LNCAP (cell line): ENCODE results near the gene TNIP3.

Experiments used
- CTCF ChIP-seq: fragments of 450-650 bp; IDR thresholded peaks from 2 replicates; pipeline ENCODE4 v1.5.1; 2017; ENCODE audit warnings: mild to moderate bottlenecking

Gene TNIP3

GRCh38 chr4:121091941-121092340, 72.2 kb downstream of the TNIP3 start:
- TF ChIP-seq CTCF, result no peak

GRCh38 chr4:121088867-121089266, 75.3 kb downstream of the TNIP3 start:
- no peak for TF ChIP-seq CTCF
